ENCODE measurements around the gene ZBBX.
"Not testable (repeated sequence)": the region's sequence is repeated elsewhere in the genome, so short reads cannot be mapped to it uniquely, and the experiment has no call there.

Gene ZBBX

GRCh38 chr3:167380004-167380689, at the start of gene ZBBX:
Gene ZBBX, minus strand, starts transcription at chr3:167380297. Its CDS starts 7,396 bp downstream, at chr3:167372901.
- H3K4me1 ChIP-seq (ENCODE audit: insufficient read depth, low read length) = no peaks in the 10 kb centered on the region
- H3K9me3 ChIP-seq (ENCODE audit: low read length) = no peaks in the 10 kb centered on the region
- H3K27ac ChIP-seq (ENCODE audit: low read depth, low read length) = no peak within 1 kb of the TSS
- no peak within 1 kb of the TSS for H3K9ac ChIP-seq (ENCODE audit: low read length)
- H3K4me3 ChIP-seq (ENCODE audit: low read depth in 1 of 2, low read length in 2 of 2) = peak within 1 kb of the TSS; percentile 25 to 43
- no peaks in the 10 kb centered on the region for H3K27me3 ChIP-seq (ENCODE audit: control insufficient read depth in 1 of 2, insufficient read depth in 2 of 2, low read length in 2 of 2)
- no peaks in the 10 kb centered on the region for H3K36me3 ChIP-seq (ENCODE audit: insufficient read depth, low read length)

- not testable (repeated sequence) for H3K27me3 ChIP-seq (ENCODE audit: control insufficient read depth in 1 of 2, insufficient read depth in 2 of 2, low read length in 2 of 2); H3K9ac ChIP-seq (ENCODE audit: low read length); H3K4me3 ChIP-seq (ENCODE audit: low read depth in 1 of 2, low read length in 2 of 2); H3K36me3 ChIP-seq (ENCODE audit: insufficient read depth, low read length); H3K4me1 ChIP-seq (ENCODE audit: insufficient read depth, low read length); H3K9me3 ChIP-seq (ENCODE audit: low read length); H3K27ac ChIP-seq (ENCODE audit: low read depth, low read length)
Observed at GRCh38 chr3:167426962-167427361, 46.9 kb upstream of the ZBBX start.

GRCh38 chr3:167422396-167422795, 42.3 kb upstream of the ZBBX start:
- not testable (repeated sequence) for H3K4me3 ChIP-seq (ENCODE audit: low read depth in 1 of 2, low read length in 2 of 2); H3K27ac ChIP-seq (ENCODE audit: low read depth, low read length); H3K9me3 ChIP-seq (ENCODE audit: low read length); H3K9ac ChIP-seq (ENCODE audit: low read length); H3K4me1 ChIP-seq (ENCODE audit: insufficient read depth, low read length); H3K36me3 ChIP-seq (ENCODE audit: insufficient read depth, low read length); H3K27me3 ChIP-seq (ENCODE audit: control insufficient read depth in 1 of 2, insufficient read depth in 2 of 2, low read length in 2 of 2)

- Histone ChIP-seq H3K9me3 (ENCODE audit: low read length) (no peaks in the 10 kb centered on the region), H3K27me3 (ENCODE audit: control insufficient read depth in 1 of 2, insufficient read depth in 2 of 2, low read length in 2 of 2) (no peaks in the 10 kb centered on the region), H3K36me3 (ENCODE audit: insufficient read depth, low read length) (no peaks in the 10 kb centered on the region), H3K9ac (ENCODE audit: low read length) (no peak overlapping the region), H3K4me1 (ENCODE audit: insufficient read depth, low read length) (no peaks in the 10 kb centered on the region), H3K4me3 (ENCODE audit: low read depth in 1 of 2, low read length in 2 of 2) (no peak overlapping the region), H3K27ac (ENCODE audit: low read depth, low read length) (no peak overlapping the region)
Observed at GRCh38 chr3:167409611-167410010, 29.5 kb upstream of the ZBBX start.

- Histone ChIP-seq H3K27ac (ENCODE audit: low read depth, low read length) (no peak overlapping the region), H3K27me3 (ENCODE audit: control insufficient read depth in 1 of 2, insufficient read depth in 2 of 2, low read length in 2 of 2) (no peaks in the 10 kb centered on the region), H3K4me3 (ENCODE audit: low read depth in 1 of 2, low read length in 2 of 2) (no peak overlapping the region), H3K9me3 (ENCODE audit: low read length) (no peaks in the 10 kb centered on the region), H3K36me3 (ENCODE audit: insufficient read depth, low read length) (no peaks in the 10 kb centered on the region), H3K9ac (ENCODE audit: low read length) (no peak overlapping the region), H3K4me1 (ENCODE audit: insufficient read depth, low read length) (no peaks in the 10 kb centered on the region)
Observed at GRCh38 chr3:167406876-167407492, 26.9 kb upstream of the ZBBX start.

- Histone ChIP-seq H3K9me3 (ENCODE audit: low read length) (no peaks in the 10 kb centered on the region), H3K36me3 (ENCODE audit: insufficient read depth, low read length) (no peaks in the 10 kb centered on the region), H3K27ac (ENCODE audit: low read depth, low read length) (no peak overlapping the region), H3K27me3 (ENCODE audit: control insufficient read depth in 1 of 2, insufficient read depth in 2 of 2, low read length in 2 of 2) (no peaks in the 10 kb centered on the region), H3K4me3 (ENCODE audit: low read depth in 1 of 2, low read length in 2 of 2) (no peak overlapping the region), H3K9ac (ENCODE audit: low read length) (no peak overlapping the region), H3K4me1 (ENCODE audit: insufficient read depth, low read length) (no peaks in the 10 kb centered on the region)
Observed at GRCh38 chr3:167397826-167398225, 17.7 kb upstream of the ZBBX start.

- Histone ChIP-seq H3K9me3 (ENCODE audit: low read length) (no peaks in the 10 kb centered on the region), H3K4me1 (ENCODE audit: insufficient read depth, low read length) (no peaks in the 10 kb centered on the region), H3K4me3 (ENCODE audit: low read depth in 1 of 2, low read length in 2 of 2) (no peak overlapping the region), H3K27me3 (ENCODE audit: control insufficient read depth in 1 of 2, insufficient read depth in 2 of 2, low read length in 2 of 2) (no peaks in the 10 kb centered on the region), H3K27ac (ENCODE audit: low read depth, low read length) (no peak overlapping the region), H3K9ac (ENCODE audit: low read length) (no peak overlapping the region), H3K36me3 (ENCODE audit: insufficient read depth, low read length) (no peaks in the 10 kb centered on the region)
Observed at GRCh38 chr3:167396075-167396474, 16.0 kb upstream of the ZBBX start.

- Histone ChIP-seq H3K27ac (ENCODE audit: low read depth, low read length) (no peak overlapping the region), H3K4me3 (ENCODE audit: low read depth in 1 of 2, low read length in 2 of 2) (no peak overlapping the region), H3K9ac (ENCODE audit: low read length) (no peak overlapping the region), H3K27me3 (ENCODE audit: control insufficient read depth in 1 of 2, insufficient read depth in 2 of 2, low read length in 2 of 2) (no peaks in the 10 kb centered on the region), H3K36me3 (ENCODE audit: insufficient read depth, low read length) (no peaks in the 10 kb centered on the region), H3K9me3 (ENCODE audit: low read length) (no peaks in the 10 kb centered on the region), H3K4me1 (ENCODE audit: insufficient read depth, low read length) (no peaks in the 10 kb centered on the region)
Observed at GRCh38 chr3:167394003-167394402, 13.9 kb upstream of the ZBBX start.

GRCh38 chr3:167382155-167382554, 2.1 kb upstream of the ZBBX start:
- no peaks in the 10 kb centered on the region for H3K36me3 ChIP-seq (ENCODE audit: insufficient read depth, low read length)
- no peaks in the 10 kb centered on the region for H3K9me3 ChIP-seq (ENCODE audit: low read length)
- H3K27me3 ChIP-seq (ENCODE audit: control insufficient read depth in 1 of 2, insufficient read depth in 2 of 2, low read length in 2 of 2) = no peaks in the 10 kb centered on the region
- no peak overlapping the region for H3K27ac ChIP-seq (ENCODE audit: low read depth, low read length)
- H3K4me1 ChIP-seq (ENCODE audit: insufficient read depth, low read length) = no peaks in the 10 kb centered on the region
- no peak overlapping the region for H3K4me3 ChIP-seq (ENCODE audit: low read depth in 1 of 2, low read length in 2 of 2)
- H3K9ac ChIP-seq (ENCODE audit: low read length) = no peak overlapping the region

GRCh38 chr3:167375478-167375877, 4.6 kb downstream of the ZBBX start:
- Histone ChIP-seq H3K4me1 (ENCODE audit: insufficient read depth, low read length) (no peaks in the 10 kb centered on the region), H3K9ac (ENCODE audit: low read length) (no peak overlapping the region), H3K36me3 (ENCODE audit: insufficient read depth, low read length) (no peaks in the 10 kb centered on the region), H3K27ac (ENCODE audit: low read depth, low read length) (no peak overlapping the region), H3K9me3 (ENCODE audit: low read length) (no peaks in the 10 kb centered on the region), H3K27me3 (ENCODE audit: control insufficient read depth in 1 of 2, insufficient read depth in 2 of 2, low read length in 2 of 2) (no peaks in the 10 kb centered on the region), H3K4me3 (ENCODE audit: low read depth in 1 of 2, low read length in 2 of 2) (no peak overlapping the region)

GRCh38 chr3:167372138-167372537, 8.0 kb downstream of the ZBBX start:
- H3K27ac ChIP-seq (ENCODE audit: low read depth, low read length) = no peak overlapping the region
- no peak overlapping the region for H3K4me3 ChIP-seq (ENCODE audit: low read depth in 1 of 2, low read length in 2 of 2)
- H3K36me3 ChIP-seq (ENCODE audit: insufficient read depth, low read length) = no peaks in the 10 kb centered on the region
- H3K4me1 ChIP-seq (ENCODE audit: insufficient read depth, low read length) = no peaks in the 10 kb centered on the region
- no peak overlapping the region for H3K9ac ChIP-seq (ENCODE audit: low read length)
- no peaks in the 10 kb centered on the region for H3K9me3 ChIP-seq (ENCODE audit: low read length)
- H3K27me3 ChIP-seq (ENCODE audit: control insufficient read depth in 1 of 2, insufficient read depth in 2 of 2, low read length in 2 of 2) = no peaks in the 10 kb centered on the region

GRCh38 chr3:167361948-167362347, 18.1 kb downstream of the ZBBX start:
- no peak overlapping the region for H3K4me3 ChIP-seq (ENCODE audit: low read depth in 1 of 2, low read length in 2 of 2)
- H3K36me3 ChIP-seq (ENCODE audit: insufficient read depth, low read length) = no peaks in the 10 kb centered on the region
- no peak overlapping the region for H3K27ac ChIP-seq (ENCODE audit: low read depth, low read length)
- no peaks in the 10 kb centered on the region for H3K9me3 ChIP-seq (ENCODE audit: low read length)
- no peaks in the 10 kb centered on the region for H3K27me3 ChIP-seq (ENCODE audit: control insufficient read depth in 1 of 2, insufficient read depth in 2 of 2, low read length in 2 of 2)
- no peak overlapping the region for H3K9ac ChIP-seq (ENCODE audit: low read length)
- no peaks in the 10 kb centered on the region for H3K4me1 ChIP-seq (ENCODE audit: insufficient read depth, low read length)

Measured in muscle layer of colon (tissue), 2 donors.